GM18519 (cell line): ENCODE measurements around the gene ITGB8.

Experiments used
- ATAC-seq: cut with Tn5 transposase; IDR thresholded peaks from one replicate; pipeline ENCODE4 v1.9.1; 2021; ENCODE audit warnings: mild to moderate bottlenecking, moderate library complexity; ENCODE audit not compliant: unreplicated experiment, low FRiP score

ITGB8 gene

GRCh38 chr7:20364571-20365196, 34.0 kb downstream of the ITGB8 start:
- no peak for ATAC-seq

DNA sequence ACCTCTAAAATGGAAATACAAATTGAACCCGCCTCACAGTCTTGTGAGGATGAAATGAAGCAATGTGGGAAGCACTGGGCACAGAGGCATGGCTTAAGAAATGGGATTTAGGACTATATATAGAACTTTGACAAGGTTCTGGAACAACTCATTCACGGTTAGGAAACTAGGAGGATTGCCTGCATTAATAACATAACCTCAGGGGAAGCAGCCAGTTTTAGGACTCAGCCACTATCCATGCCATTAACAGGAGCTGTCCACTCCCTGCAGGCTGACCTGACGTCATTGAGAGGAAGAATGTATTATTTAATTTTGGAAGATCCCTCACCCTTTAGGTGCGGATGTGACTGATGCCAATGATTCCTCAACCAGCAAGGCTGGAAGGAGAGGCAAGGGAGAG, 34.8 kb downstream of the ITGB8 start:
- no peak for ATAC-seq

DNA sequence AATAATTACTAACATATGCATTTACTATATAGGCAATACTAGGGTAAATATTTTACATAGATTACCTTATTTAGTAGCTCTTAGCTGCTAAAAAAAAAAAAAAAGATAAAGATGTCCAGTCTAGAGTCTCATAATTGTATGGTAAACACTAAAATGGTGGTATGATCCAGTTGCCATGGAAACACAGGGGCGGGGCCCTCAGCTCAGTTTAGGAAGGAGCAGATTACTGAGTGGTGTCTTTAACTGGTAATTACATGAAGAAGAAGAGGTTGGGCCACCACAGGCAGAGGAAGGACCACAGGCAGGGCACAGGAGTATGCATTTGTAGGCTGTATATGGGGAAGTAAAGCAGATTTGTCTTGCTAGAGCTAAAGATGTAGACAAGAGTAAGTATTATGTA, 43.7 kb downstream of the ITGB8 start:
- no peak for ATAC-seq

DNA sequence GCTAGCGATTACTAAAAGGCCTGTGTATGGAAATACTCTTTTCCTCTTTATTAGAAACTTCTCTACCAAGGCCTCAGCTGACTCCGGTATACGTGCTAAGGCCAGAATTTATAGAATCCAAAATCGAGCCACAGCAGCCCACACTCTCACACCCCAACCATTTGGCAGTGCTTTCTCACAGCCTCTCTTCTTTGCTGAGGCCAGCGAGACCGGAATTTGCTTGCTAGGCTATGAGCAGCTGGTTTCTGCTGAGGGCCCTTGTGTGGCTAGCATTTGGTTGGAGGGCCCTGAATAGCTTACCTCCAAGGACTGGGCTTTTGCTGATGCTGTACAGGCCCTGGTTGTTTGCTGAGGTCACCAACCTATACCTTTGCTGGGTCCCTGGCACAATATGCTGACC, 46.1 kb downstream of the ITGB8 start:
- no peak for ATAC-seq

GRCh38 chr7:20381406-20382034, 50.8 kb downstream of the ITGB8 start:
- no peak for ATAC-seq

DNA sequence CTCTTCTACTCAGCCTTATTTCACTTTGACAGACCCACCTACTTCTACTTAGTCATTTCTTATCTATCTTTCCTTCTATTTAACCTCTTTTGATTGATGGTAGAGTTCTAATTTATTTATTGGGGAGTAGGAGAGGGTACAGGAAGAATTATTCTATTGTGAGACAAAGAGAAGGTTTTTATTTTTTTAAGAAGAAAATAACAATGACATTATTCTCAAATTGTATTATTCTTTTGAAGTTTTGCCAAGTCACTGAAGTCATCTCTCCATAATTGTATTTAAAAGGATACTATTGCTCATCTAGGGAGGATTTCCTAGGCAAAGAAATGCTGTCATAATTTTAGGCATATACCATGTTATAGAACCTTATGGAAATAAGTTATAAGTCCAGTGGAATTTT, 52.7 kb downstream of the ITGB8 start:
- no peak for ATAC-seq

DNA sequence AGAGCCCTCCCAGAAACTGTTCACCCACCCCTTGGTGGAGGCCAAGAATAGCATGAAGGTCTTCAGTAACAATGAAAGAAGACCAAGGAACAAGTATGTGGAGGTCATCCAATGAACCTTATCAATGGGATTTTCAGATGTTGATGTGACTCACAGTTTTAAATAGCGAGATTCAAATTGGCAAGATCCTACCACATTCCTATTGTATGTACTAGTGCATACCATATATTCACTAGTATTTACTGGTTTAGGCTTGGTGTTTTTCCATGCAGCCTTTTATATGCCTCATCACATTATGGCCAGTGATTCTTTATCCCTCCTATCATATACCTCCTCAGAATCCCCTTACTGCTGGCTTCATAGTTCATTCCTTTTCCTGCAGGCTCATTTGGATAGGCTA, 54.4 kb downstream of the ITGB8 start:
- no peak for ATAC-seq

DNA sequence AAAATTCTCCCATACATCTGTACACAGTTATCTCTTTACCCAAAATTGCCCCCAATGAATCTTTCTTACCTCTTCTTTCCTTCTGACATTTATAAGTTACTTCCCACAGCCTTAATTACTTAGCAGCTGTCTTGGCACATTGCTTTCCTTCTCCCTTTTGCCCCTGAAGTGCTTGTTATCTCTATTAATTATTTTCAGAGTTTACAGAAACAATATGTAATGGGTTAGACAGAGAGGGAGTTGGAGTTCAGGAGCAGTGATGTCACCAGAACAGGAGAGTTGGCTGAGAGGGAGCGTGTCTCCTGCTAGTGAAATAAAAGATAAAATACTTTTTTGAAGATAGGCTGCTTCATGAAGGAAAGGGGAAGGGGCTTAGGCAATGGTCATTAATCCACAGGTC, 57.4 kb downstream of the ITGB8 start:
- no peak for ATAC-seq

DNA sequence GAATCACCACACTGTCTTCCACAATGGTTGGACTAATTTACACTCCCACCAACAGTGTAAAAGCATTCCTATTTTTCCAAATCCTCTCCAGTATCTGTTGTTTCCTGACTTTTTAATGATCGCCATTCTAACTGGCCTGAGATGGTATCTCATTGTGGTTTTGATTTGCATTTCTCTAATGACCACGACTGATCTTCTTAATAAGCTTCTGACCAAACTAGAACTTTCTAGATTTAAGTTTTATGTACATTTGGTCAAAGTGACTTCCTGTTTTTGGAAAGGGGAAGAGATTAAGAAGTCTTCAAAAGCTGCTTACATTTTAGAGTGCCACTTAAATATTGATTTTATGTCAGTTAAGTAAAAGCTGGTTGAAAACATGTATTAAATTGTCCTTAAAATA, 58.5 kb downstream of the ITGB8 start:
- ATAC-seq: peak; percentile 51

GRCh38 chr7:20393021-20393610, 62.4 kb downstream of the ITGB8 start:
- no peak for ATAC-seq

GRCh38 chr7:20393616-20394015, 62.9 kb downstream of the ITGB8 start:
- ATAC-seq: no peak

DNA sequence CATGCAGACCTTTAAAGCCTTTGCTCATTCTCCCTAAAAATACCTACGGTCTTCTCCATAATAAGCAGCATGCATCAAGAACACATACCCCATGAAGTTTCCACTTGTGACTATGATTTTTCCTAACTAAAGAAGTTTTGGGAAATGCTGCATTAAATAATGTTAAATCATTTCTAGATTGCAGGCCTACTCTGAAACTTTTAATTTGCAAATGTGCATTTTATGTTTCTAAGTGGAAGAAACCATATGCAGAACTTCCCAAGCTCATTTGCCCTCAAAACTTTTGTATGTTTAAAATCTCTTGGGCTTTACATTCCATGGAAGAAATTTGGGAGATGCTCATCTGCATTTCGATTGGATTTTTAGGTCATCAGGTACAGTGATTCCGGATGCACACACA, 63.6 kb downstream of the ITGB8 start:
- ATAC-seq: no peak

- ATAC-seq: no peak
These were observed 64.4 kb downstream of the ITGB8 start for GRCh38 chr7:20395104-20395503.

GRCh38 chr7:20395511-20395910, 64.8 kb downstream of the ITGB8 start:
- no peak for ATAC-seq

GRCh38 chr7:20399521-20399920, 68.8 kb downstream of the ITGB8 start:
- no peak for ATAC-seq

DNA sequence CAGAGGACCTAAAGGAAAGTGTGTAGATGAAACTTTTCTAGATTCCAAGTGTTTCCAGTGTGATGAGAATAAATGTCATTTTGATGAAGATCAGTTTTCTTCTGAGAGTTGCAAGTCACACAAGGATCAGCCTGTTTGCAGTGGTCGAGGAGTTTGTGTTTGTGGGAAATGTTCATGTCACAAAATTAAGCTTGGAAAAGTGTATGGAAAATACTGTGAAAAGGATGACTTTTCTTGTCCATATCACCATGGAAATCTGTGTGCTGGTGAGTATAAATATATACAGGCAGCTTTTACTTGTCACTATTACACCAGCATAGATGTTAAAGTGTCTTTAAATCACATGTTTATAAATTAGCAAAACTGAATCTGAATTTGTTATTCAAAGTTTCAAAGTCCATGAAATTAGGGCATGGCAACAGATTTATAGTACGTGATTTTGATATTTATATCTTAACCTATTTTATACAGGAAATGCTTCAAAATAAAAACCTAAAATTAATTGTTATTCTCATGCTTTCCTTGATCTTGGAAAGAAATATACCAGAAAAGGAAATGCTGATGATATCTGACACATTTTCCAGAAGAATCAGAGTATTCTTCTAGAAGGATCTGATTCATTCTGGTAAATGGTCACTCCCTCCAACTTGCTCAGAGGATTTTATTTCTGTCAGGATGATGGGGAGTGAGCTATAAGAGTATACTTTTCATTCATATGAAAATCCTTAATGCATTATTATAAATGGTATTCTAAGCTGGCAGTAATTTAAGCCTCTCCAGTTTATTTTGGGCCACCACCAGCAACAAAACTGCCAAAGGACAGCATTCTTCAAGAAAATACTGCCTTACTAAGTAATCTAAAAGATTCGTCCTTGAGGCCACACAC, 71.4 kb downstream of the ITGB8 start:
- ATAC-seq: no peak

DNA sequence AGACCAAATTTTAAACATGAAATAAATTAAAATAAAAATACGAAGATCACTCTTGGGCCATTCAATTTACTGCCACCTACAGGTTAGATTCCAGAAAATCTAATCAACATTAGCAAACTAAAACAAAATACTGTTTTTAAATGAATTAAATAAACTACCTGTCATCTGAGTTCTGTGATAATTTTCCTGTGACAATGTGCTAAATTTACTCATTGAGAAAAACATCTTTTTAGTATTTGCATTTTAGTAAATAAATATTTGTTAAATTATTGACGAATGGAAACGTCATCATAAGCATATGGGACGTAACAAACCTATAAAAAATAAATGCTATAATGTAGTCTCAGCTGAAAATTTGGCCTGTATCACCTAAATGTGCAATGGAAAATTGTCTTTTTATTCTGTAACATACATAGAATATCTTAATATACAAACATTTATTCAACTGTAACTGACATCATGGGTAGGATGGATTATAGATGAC, 72.1 kb downstream of the ITGB8 start:
- no peak for ATAC-seq

GRCh38 chr7:20403331-20403730, 72.6 kb downstream of the ITGB8 start:
- ATAC-seq: no peak

GRCh38 chr7:20404320-20404719, 73.6 kb downstream of the ITGB8 start:
- ATAC-seq: no peak

GRCh38 chr7:20407585-20408466, 77.1 kb downstream of the ITGB8 start:
- no peak for ATAC-seq
